Testis (tissue), 3 donors: Measurements from ENCODE around the gene EDA2R. TPM values are rescaled to one million over a fixed set of nuclear protein-coding genes. Genes with fewer than 3 reads are reported as not detected.

Experiments
- DNase-seq: peaks from one replicate; pipeline ENCODE4 v3.0.0-alpha.2; 2019
- H3K27ac ChIP-seq, 2 donors: fragments of 200-600 bp; sonication (generic); one replicate each; pipeline ENCODE4 v1.5.1; 2019
- H3K27me3 ChIP-seq: fragments of 200-600 bp; sonication (generic); one replicate; pipeline ENCODE4 v1.5.1; 2019
- H3K36me3 ChIP-seq: fragments of 200-600 bp; sonication (generic); one replicate; pipeline ENCODE4 v1.5.1; 2017; ENCODE audit warnings: low read depth; ENCODE audit errors: missing control alignments
- H3K4me1 ChIP-seq: fragments of 200-600 bp; sonication (generic); one replicate; pipeline ENCODE4 v1.5.1; 2019
- H3K4me3 ChIP-seq, 2 donors: fragments of 200-600 bp; sonication (generic); one replicate each; pipeline ENCODE4 v1.5.1; 2017 to 2019
- H3K9me3 ChIP-seq: fragments of 200-600 bp; sonication (generic); one replicate; pipeline ENCODE4 v1.5.1; 2017
- CTCF ChIP-seq, 3 experiments: fragments of 450-650 bp in 2 of 3; fragments of 200-600 bp in 1 of 3; sonication (generic) in 1 of 3; IDR thresholded peaks; one replicate each; pipeline ENCODE4 v1.5.1; 2016 to 2019; ENCODE audit warnings: antibody characterized with exemption in 3 of 3, mild to moderate bottlenecking in 2 of 3, moderate library complexity in 1 of 3
- POLR2A ChIP-seq: fragments of 450-650 bp; IDR thresholded peaks from one replicate; pipeline ENCODE4 v1.6.1; 2017; ENCODE audit warnings: antibody characterized with exemption, mild to moderate bottlenecking, moderate library complexity
- WGBS, 2 donors: methylation state at CpG; one replicate each; pipeline ENCODE4 v1.1.5; 2018; 5-methylcytosine and 5-hydroxymethylcytosine counted together
- intact Hi-C: fragments of 100-400 bp; cut with DNase I; formaldehyde crosslinking; loops from one replicate; pipeline ENCODE4 v1.15.1; 2023; ENCODE audit warnings: low total_unique reads
- polyA plus RNA-seq: library from polyadenylated mRNA; stranded (reverse); fragments of 350-450 nt; fragmentation: Illumina TruSeq; extraction: RNeasy Lipid Tissue Mini Kit (QIAGEN cat#74804); gene quantifications from one replicate; pipeline ENCODE4 v1.2.3, GENCODE V29; 2014; ENCODE audit warnings: low read depth, low replicate concordance; ENCODE audit not compliant: insufficient read depth
- total RNA-seq, 2 donors: library from RNA; depleted of rRNA; stranded (reverse); fragments of >200 nt; gene quantifications; one replicate each; pipeline ENCODE4 v1.2.3, GENCODE V29; 2016

The EDA2R gene
- total and polyA plus RNA-seq, 3 donors from 2014 or later, result 2.0 to 4.0 (median 3.1) TPM

DNA sequence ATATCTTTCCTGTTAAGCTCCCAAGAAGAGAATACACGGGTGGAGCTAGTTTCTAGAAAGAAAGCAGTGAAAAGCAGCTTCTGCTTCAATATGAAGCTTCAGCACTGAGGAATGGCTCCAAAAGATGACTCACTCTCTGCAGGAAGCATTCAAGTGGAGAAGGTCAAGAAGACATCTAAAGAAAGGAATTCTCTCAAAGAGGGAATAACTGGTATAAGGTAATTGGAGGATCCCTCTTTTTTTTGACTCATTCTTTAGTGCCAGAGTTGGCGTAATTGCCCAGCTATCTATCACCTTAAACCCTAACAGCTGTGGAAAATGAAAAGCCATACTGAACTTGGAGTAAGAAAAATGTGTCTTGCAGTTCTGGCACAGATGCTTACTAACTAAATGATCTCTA, 3.5 kb downstream of the EDA2R start:
- intact Hi-C loops, result no loop called here
- 53 to 57% methylated on average over 2 of the region's 2 CpGs for WGBS, 2 donors

DNA sequence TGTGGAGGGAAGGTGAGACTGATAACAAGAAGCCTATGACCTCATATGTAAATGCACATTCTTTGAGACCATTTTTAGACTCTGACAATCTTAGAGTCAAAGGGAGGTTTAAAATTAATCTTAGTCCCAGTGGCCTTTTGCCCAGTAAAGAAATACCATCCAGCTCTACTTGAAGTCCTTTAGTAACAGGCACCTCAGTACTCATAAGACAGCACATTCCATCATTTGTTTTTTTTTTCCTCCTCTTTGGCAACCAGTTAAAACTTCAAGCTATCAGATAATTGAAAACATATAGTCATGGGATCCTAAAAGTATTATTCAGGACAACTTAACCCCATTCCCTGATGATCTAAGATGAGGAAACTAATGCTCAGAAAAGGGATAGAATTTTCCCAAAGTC, 4.6 kb downstream of the EDA2R start:
- no peak overlapping the region for H3K4me3 ChIP-seq
- H3K27ac ChIP-seq, result no peak overlapping the region
- H3K27me3 ChIP-seq, result no peaks in the 10 kb centered on the region
- H3K4me1 ChIP-seq, result no peaks in the 10 kb centered on the region
- TF ChIP-seq POLR2A (no peak), CTCF (IDR thresholded peaks at IDR 0.05) (no peak)
- intact Hi-C loops, result no loop called here
- no peaks in the 10 kb centered on the region for H3K9me3 ChIP-seq
- no peaks in the 10 kb centered on the region for H3K36me3 ChIP-seq
- no peak for DNase-seq

More for the DNA sequence above, 3.5 kb downstream of the EDA2R start:
- Histone ChIP-seq H3K4me3 (no peak overlapping the region), H3K4me1 (no peaks in the 10 kb centered on the region), H3K27me3 (no peaks in the 10 kb centered on the region), H3K27ac (no peak overlapping the region), H3K9me3 (no peaks in the 10 kb centered on the region), H3K36me3 (no peaks in the 10 kb centered on the region)
- no peak for DNase-seq
- no peak for TF ChIP-seq POLR2A
- no peak for TF ChIP-seq CTCF (IDR thresholded peaks at IDR 0.05)

DNA sequence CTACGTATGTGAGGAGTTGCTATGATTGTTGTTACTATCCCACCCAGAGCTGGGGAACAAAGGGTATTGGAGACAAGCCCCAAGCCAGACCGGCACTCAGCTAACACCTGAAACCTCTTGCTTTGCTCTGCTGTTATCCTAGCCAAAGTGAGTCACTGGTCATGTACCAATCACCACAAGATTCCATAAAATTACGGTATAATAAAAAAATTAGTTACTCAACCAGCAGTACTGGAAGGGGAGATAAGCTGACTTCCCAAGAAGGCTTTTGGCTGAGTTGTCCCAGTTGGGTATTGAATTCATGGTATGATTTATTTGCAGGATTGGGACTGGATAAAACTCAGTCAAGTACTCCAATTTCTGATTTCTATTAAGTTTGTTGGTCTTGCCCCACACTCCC, 5.3 kb downstream of the EDA2R start:
- TF ChIP-seq CTCF (IDR thresholded peaks at IDR 0.05) (no peak), POLR2A (no peak)
- intact Hi-C loops, result no loop called here
- 66 to 71% methylated on average over 3 of the region's 3 CpGs for WGBS, 2 donors
- H3K36me3 ChIP-seq, result no peaks in the 10 kb centered on the region
- no peak overlapping the region for H3K27ac ChIP-seq
- no peaks in the 10 kb centered on the region for H3K9me3 ChIP-seq
- H3K27me3 ChIP-seq, result no peaks in the 10 kb centered on the region
- H3K4me1 ChIP-seq, result no peaks in the 10 kb centered on the region
- H3K4me3 ChIP-seq, result no peak overlapping the region
- no peak for DNase-seq

- Histone ChIP-seq H3K4me3 (no peak overlapping the region), H3K36me3 (no peaks in the 10 kb centered on the region), H3K9me3 (no peaks in the 10 kb centered on the region), H3K27ac (no peak overlapping the region), H3K4me1 (no peaks in the 10 kb centered on the region), H3K27me3 (no peaks in the 10 kb centered on the region)
- no peak for DNase-seq
- TF ChIP-seq CTCF (IDR thresholded peaks at IDR 0.05) (no peak), POLR2A (no peak)
- WGBS, 2 donors, result 63 to 64% methylated on average over 4 of the region's 4 CpGs
- intact Hi-C loops, result no loop called here
Measured at GRCh38 chrX:66632981-66633380, 5.9 kb downstream of the EDA2R start.

DNA sequence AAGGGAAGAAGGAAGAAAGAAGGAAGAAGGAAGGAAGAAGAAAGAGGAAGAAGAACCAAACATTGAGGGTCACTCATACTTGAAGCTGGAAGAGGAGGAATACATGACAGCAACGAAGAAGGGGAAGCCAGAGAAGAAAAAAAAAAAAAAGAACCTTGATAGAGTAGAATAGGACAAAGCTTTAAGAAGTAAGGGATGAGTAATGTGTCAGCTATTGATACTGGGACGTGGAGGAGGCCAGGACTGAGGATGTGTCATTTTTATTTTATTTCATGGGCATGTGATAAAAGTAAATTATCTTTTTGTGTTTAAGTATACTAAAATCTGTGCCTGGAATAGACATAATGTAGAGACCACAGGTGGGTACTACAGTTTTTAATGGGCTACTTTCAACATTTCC, 6.4 kb downstream of the EDA2R start:
- H3K4me3 ChIP-seq, result no peak overlapping the region
- H3K36me3 ChIP-seq, result no peaks in the 10 kb centered on the region
- WGBS, 2 donors, result 65 to 75% methylated on average over 2 of the region's 2 CpGs
- H3K4me1 ChIP-seq, result no peaks in the 10 kb centered on the region
- H3K9me3 ChIP-seq, result no peaks in the 10 kb centered on the region
- intact Hi-C loops, result no loop called here
- H3K27me3 ChIP-seq, result no peaks in the 10 kb centered on the region
- H3K27ac ChIP-seq, result no peak overlapping the region
- TF ChIP-seq CTCF (IDR thresholded peaks at IDR 0.05) (no peak), POLR2A (no peak)
- no peak for DNase-seq
